ENCODE results near the gene ENAH. TPM values are rescaled to one million over a fixed set of nuclear protein-coding genes. Genes with fewer than 3 reads are reported as not detected.
A peak's percentile ranks its signal among the peaks of the same experiment; 100 is the strongest.

The ENAH gene
- total RNA-seq, 1 experiment from 2014 or later = 103 TPM

DNA sequence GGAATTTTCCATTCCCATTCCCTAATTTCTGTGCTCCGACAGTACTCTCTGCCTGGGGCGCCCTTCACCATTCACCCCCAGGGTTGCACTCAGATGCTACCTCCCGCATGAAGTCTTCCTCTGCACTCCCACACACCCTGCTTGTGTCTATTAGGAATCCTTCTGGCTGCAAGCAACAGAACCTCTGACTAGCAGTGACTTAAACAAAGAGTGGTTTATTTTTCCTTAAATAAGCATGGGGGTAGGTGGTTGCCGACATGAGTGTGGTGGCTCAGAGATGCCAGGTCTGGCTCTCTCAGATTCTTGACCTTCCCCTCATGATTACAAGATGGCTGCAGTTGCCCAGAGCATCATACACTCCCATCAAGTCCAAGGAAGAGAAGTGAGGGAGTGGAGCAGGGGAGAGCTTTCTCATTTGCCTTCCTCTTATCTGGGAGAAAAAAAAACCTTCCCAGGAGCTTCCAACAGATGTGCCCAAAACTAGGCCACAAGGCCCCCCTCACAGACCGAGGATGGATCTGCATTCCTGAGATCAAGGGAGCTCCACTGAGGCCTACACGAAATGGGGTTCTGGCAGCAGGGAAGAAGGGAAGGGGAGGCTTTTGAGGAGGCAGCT lies 175.5 kb downstream of the ENAH start:
- no peaks in the 10 kb centered on the region for H3K27me3 Mint-ChIP-seq (ENCODE audit: unreplicated experiment)

DNA sequence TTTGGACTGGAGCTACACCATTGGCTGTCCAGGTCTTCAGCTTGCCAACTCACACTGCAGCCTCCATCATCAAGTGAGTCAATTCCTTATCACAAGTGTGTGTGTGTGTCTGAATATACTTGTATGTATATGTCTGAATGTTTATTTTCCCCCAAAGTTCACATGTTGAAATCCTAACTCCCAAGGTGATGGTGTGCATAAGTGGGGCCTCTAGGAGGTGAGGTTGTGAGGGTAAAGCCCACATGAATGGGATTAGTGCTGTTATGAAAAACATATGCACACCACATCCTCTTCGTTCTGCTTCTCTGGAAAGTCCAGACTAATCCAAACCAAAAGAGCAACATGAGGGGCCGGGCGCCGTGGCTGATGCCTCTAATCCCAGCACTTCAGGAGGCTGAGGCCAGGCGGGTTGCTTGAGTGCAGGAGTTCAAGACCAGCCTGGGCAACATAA lies 176.4 kb downstream of the ENAH start:
- CTCF ChIA-PET = no interaction called here
- intact Hi-C loops (cut with micrococcal nuclease; ENCODE audit: unreplicated experiment) = loop anchor here (5.0 kb wide), 3 partner anchors 76 to 436 kb away; no protein-coding TSS in a partner anchor
- Mint-ChIP-seq H3K9me3 (ENCODE audit: low read depth, unreplicated experiment) (no peaks in the 10 kb centered on the region), H3K4me3 (ENCODE audit: low read depth, unreplicated experiment) (no peak overlapping the region), H3K27me3 (ENCODE audit: unreplicated experiment) (no peaks in the 10 kb centered on the region), H3K36me3 (ENCODE audit: insufficient read depth, unreplicated experiment) (peaks cover 6% of the 10 kb centered on the region), H3K27ac (ENCODE audit: unreplicated experiment) (no peak overlapping the region), H3K4me1 (ENCODE audit: low read depth, unreplicated experiment) (peaks cover 18% of the 10 kb centered on the region)
- TF ChIP-seq, protein P1, sequence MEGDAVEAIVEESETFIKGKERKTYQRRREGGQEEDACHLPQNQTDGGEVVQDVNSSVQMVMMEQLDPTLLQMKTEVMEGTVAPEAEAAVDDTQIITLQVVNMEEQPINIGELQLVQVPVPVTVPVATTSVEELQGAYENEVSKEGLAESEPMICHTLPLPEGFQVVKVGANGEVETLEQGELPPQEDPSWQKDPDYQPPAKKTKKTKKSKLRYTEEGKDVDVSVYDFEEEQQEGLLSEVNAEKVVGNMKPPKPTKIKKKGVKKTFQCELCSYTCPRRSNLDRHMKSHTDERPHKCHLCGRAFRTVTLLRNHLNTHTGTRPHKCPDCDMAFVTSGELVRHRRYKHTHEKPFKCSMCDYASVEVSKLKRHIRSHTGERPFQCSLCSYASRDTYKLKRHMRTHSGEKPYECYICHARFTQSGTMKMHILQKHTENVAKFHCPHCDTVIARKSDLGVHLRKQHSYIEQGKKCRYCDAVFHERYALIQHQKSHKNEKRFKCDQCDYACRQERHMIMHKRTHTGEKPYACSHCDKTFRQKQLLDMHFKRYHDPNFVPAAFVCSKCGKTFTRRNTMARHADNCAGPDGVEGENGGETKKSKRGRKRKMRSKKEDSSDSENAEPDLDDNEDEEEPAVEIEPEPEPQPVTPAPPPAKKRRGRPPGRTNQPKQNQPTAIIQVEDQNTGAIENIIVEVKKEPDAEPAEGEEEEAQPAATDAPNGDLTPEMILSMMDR (IDR thresholded peaks at IDR 0.05; ENCODE audit: unreplicated experiment) = no peak
- BruUV-seq (replicated peaks) = no TSS peak
- no peak for DNase-seq

More for the DNA sequence above, 175.5 kb downstream of the ENAH start:
- CTCF ChIA-PET = no interaction called here
- H3K27ac Mint-ChIP-seq (ENCODE audit: unreplicated experiment) = no peak overlapping the region
- intact Hi-C loops (cut with micrococcal nuclease; ENCODE audit: unreplicated experiment) = loop anchor here (5.0 kb wide), 3 partner anchors 75 to 435 kb away; no protein-coding TSS in a partner anchor
- no TSS peak for BruUV-seq (replicated peaks)
- DNase-seq = no peak
- H3K9me3 Mint-ChIP-seq (ENCODE audit: low read depth, unreplicated experiment) = no peaks in the 10 kb centered on the region
- H3K4me1 Mint-ChIP-seq (ENCODE audit: low read depth, unreplicated experiment) = peaks cover 25% of the 10 kb centered on the region
- peaks cover 6% of the 10 kb centered on the region for H3K36me3 Mint-ChIP-seq (ENCODE audit: insufficient read depth, unreplicated experiment)
- TF ChIP-seq, protein P1 (IDR thresholded peaks at IDR 0.05; ENCODE audit: unreplicated experiment) = no peak
- no peak overlapping the region for H3K4me3 Mint-ChIP-seq (ENCODE audit: low read depth, unreplicated experiment)

DNA sequence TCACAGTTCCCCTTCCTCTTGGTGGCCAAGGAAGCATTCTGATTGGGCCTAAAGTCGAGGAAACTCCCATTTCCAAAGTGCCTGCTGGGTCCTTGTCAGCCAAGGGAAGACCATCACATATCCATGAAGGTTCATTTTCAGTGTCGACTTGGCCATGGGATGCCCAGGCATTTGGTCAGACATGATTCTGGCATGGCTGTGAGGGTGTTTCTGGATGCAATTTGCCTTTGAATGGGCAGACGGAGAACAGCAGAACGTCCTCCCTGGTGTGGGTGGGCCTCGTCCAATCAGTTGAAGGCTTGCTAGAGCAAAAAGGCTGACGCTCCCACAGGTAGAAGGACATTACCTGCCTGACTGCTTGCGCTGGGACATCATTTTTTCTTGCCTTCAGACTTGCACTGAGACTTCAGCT lies 176.8 kb downstream of the ENAH start:
- intact Hi-C loops (cut with micrococcal nuclease; ENCODE audit: unreplicated experiment) = loop anchor here (5.0 kb wide), 3 partner anchors 76 to 436 kb away; no protein-coding TSS in a partner anchor

DNA sequence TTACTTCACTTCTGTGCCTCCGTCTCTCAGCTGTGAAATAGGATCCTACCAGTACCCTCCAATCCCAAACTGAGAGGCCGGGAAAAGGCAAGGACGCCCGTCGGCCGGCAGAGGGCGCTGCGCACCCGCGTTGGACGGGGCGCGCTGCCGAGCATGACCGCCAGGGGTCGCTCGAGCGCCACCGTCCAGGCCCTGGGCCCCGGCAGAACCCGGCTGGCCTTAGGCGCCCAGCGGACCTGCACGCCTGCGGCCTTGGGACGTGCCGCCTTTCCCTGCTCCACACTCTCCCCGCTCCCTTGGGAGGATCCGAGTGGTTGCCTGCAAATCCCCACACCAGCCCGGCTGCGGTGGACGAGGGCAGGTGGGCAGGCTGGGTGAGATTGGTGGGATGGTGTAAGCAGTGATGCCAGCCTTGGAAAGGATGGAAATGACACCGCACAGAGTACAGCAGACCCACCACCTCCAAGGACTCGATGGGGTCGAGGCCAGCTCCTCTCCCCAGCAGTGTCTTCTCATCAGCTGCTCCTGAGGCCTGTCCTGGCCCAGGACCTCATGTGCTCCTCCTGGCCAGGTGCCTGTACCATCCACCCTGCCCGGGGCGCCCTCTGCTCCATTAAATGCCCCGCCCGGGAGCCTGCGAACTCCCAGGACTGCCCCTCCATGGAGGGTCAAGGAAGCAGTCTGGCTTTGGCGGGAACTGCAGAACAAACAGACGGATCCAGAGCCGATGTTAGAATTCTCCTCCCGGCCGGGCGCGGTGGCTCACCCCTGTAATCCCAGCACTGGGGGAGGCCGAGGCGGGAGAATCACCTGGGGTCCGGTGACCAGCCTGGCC lies 177.7 kb downstream of the ENAH start:
- peak; percentile 81 for DNase-seq
- no peaks in the 10 kb centered on the region for H3K9me3 Mint-ChIP-seq (ENCODE audit: low read depth, unreplicated experiment)
- H3K4me1 Mint-ChIP-seq (ENCODE audit: low read depth, unreplicated experiment) = peaks cover 10% of the 10 kb centered on the region
- H3K36me3 Mint-ChIP-seq (ENCODE audit: insufficient read depth, unreplicated experiment) = peaks cover 6% of the 10 kb centered on the region
- CTCF ChIA-PET = interaction anchor here (0.6 to 1.4 kb wide), 15 partner anchors 10 to 512 kb away, joined by 3 to 11 read pairs (median 4); partner anchors contain the start of genes EPHX1, PYCR2 and SRP9
- BruUV-seq (replicated peaks) = no TSS peak
- no peaks in the 10 kb centered on the region for H3K27me3 Mint-ChIP-seq (ENCODE audit: unreplicated experiment)
- H3K4me3 Mint-ChIP-seq (ENCODE audit: low read depth, unreplicated experiment) = no peak overlapping the region
- intact Hi-C loops (cut with micrococcal nuclease; ENCODE audit: unreplicated experiment) = loop anchor here (2.0 to 5.0 kb wide), 4 partner anchors 77 to 502 kb away; no protein-coding TSS in a partner anchor
- no peak overlapping the region for H3K27ac Mint-ChIP-seq (ENCODE audit: unreplicated experiment)
- TF ChIP-seq, protein P1 (IDR thresholded peaks at IDR 0.05; ENCODE audit: unreplicated experiment) = peak; percentile 100

More for the DNA sequence above, 176.8 kb downstream of the ENAH start:
- H3K36me3 Mint-ChIP-seq (ENCODE audit: insufficient read depth, unreplicated experiment) = peaks cover 6% of the 10 kb centered on the region
- no peak overlapping the region for H3K4me3 Mint-ChIP-seq (ENCODE audit: low read depth, unreplicated experiment)
- H3K27me3 Mint-ChIP-seq (ENCODE audit: unreplicated experiment) = no peaks in the 10 kb centered on the region
- TF ChIP-seq, protein P1 (IDR thresholded peaks at IDR 0.05; ENCODE audit: unreplicated experiment) = no peak
- CTCF ChIA-PET = no interaction called here
- no TSS peak for BruUV-seq (replicated peaks)
- DNase-seq = no peak
- no peaks in the 10 kb centered on the region for H3K9me3 Mint-ChIP-seq (ENCODE audit: low read depth, unreplicated experiment)
- peaks cover 17% of the 10 kb centered on the region for H3K4me1 Mint-ChIP-seq (ENCODE audit: low read depth, unreplicated experiment)
- H3K27ac Mint-ChIP-seq (ENCODE audit: unreplicated experiment) = no peak overlapping the region

Data from Calu3 (cell line).